D341Med (cell line): ENCODE measurements around the gene TRANK1.
A peak's percentile ranks its signal among the peaks of the same experiment; 100 is the strongest.

ENCODE experiments used
- DNase-seq: peaks from one replicate; pipeline ENCODE4 v3.0.0; 2012; ENCODE audit warnings: low spot score

Gene TRANK1

GRCh38 chr3:36800533-36801116 is 144.2 kb downstream of the TRANK1 start:
- no peak for DNase-seq

DNA sequence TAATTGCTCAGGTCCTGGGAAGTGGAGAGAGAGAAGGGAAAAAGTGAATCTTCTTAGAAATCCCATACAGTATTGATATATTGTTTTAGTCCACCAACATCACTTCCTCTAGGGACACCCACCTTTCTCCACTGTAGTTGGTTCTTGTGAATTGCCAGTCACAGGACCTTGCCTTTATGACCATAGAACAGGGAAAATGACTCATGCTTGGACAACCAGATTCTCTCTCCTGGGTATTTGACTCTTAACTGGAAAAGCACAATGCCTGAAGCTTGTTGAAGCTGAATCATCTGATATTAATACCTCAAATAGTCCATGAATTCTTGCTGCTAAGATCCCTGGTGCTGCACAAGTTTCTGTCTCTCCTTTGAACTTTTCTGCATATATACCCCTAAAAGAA is 148.0 kb downstream of the TRANK1 start:
- DNase-seq, result no peak

DNA sequence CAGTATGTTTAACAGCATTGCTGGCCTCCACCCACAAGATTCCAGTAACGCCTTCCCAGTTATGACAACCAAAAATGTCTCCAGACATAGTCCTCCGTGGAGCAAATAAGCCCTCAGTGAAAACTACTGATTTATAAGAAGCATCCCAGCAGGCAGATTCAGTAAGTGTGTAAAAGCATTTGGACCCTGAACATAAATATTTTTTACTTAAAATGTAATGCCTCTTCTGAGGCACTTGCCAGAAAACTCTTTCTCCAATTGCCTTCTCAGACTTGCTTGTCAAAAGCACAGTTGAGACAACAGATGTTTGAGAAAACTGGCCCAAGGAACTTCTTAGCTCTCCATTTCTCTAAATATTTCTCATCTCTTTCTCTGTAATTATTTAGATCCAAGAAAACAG is 148.7 kb downstream of the TRANK1 start:
- DNase-seq, result no peak

DNA sequence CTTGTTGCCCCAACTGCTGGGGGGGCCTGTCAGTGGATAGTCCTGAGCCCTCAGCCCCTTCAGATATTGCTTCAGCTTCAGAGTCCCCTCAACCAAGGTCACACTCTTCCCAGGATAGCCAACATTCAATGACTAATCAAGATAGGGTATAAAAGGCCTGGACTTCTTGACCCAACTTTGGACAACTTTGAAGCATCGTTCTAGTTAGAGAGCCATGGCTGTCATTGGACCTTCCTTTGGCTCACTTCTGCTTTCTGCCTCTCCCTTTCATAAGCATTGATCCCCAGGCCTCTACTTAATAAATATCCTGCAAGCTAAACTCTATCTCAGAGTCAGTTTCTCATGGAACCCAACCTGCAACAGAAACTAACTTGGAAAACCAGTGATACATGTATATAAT is 149.2 kb downstream of the TRANK1 start:
- DNase-seq, result no peak

DNA sequence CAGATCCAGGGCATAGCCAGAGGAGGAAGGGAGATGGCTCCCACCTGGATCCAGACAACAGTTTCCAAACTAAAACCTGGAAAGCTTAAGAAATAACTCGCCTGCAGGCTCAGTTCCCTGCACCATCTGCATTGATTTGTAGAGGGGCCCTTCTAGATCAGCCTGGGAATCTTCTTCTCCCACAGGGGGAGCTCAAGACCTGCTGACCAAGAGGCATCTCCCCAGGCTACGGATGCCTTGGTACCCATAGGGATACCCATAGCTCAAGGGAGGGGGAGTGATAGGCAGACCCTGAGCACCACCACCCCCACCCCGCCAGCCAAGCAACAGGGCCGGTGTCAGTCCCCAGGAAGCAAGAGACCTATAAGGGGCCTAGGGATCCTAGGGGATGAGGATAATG is 152.5 kb downstream of the TRANK1 start:
- peak; percentile 54 for DNase-seq

DNA sequence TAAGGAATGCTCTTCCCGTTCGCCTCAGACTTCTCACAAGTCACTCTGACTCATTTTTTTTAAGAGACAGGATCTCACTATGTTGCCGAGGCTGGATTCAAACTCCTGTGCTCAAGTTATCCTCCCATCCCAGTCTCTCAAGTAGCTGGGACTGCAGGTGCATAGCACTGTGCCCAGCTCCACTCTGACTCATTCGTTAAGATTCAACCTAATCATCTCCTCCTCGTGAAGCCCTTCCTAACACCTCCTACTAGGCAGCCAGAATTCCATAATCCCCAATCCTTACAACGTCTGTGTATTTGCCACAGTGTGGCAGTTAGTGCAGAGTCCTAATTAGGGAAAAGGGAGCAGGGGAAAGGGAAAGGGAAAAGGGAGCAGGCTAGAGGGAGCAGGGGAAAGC is 154.1 kb downstream of the TRANK1 start:
- no peak for DNase-seq

- DNase-seq, result no peak
These were observed 157.6 kb downstream of the TRANK1 start for GRCh38 chr3:36786921-36787890.

- DNase-seq, result no peak
These were observed 160.7 kb downstream of the TRANK1 start for GRCh38 chr3:36784138-36784635.

DNA sequence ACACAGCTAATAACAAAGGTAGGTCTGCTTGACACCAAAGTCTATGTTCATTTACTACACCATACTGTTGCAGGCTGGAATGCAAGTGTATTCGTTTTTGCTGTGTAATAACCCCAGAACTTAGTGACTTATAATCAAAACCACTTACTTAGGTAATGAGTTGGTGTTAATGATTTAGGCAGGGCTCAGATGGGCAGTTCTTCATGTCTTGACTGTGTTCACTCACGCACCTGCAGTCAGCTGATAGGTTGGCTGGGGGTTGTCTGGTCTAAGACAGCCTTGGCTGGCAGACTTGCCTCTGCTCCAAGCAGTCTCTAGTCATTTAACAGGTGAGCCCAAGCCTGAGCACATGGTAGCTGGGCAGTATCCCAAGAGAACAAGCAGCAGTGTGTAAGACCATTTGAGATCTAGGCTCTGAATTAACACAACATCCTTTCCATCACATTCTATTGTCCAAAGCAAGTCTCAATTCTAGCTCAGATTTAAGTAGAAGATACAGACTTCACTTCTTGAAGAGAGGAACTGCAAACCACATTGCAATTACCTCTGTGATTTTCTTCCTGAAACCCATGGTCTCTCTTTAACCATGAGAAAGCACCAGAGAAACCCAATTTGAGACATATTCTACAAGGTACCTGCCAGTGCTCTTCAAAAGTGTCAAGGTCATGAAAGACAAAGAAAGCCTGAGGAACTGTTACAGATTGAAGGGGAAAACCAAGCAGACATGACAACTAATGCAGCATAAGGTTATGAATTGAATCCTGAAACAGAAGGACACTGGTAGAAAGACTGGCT is 167.2 kb downstream of the TRANK1 start:
- DNase-seq, result no peak
